Left ventricle myocardium superior (tissue), 1 donor: ENCODE results near the gene DLG2. TPM values are rescaled to one million over a fixed set of nuclear protein-coding genes. Genes with fewer than 3 reads are reported as not detected.
"Not testable (repeated sequence)": the region's sequence is repeated elsewhere in the genome, so short reads cannot be mapped to it uniquely, and the experiment has no call there.

Experiments used
- ATAC-seq: fragments of 200-7000 bp; cut with Tn5 transposase; one replicate; pipeline ENCODE4 v1.9.1; 2020; ENCODE audit warnings: mild to moderate bottlenecking, moderate library complexity
- DNase-seq: peaks from one replicate; pipeline ENCODE4 v3.0.0-alpha.2; 2020
- intact Hi-C: fragments of 100-400 bp; cut with micrococcal nuclease; formaldehyde crosslinking; loops from one replicate; pipeline ENCODE4 v1.11.0; 2022
- total RNA-seq: library from RNA; stranded (reverse); fragmentation: NEBNext Ultra II Directional; extraction: Animal tissue kit (Norgen Biotek cat#: 25700); gene quantifications from one replicate; pipeline ENCODE4 v1.2.1, GENCODE V29; 2021
- donor health status: DM: no; HTN: yes; CAD: no; lungs with severe emphysema.

Gene DLG2
- total RNA-seq, 1 donor from 2014 or later, result 5.7 TPM

DNA sequence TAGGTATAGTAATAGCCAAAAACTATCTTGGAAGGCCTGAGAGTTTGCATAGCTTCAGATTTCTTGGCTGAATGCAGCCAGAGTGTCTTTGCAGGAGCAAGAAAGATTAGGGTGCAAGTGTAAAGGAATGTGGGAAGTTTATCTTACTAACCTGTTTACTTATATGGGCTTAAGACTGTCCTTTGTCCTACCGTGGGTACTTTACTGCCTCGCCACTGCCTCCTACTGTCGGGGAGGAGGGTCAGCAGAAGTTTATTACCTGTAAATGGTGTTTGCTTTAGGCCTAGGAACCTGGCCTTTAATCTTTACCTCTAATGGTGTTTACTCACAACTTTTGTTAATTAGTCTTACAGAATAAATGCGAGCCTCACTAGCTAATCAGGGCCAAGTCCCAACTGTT, 633.8 kb downstream of the DLG2 start:
- intact Hi-C loops, result no loop called here
- DNase-seq (no peak), ATAC-seq (no peak)

- intact Hi-C loops, result no loop called here
- ATAC-seq (no peak), DNase-seq (no peak)
Observed at GRCh38 chr11:84990141-84990540, 637.0 kb downstream of the DLG2 start.

GRCh38 chr11:84987686-84988187, 639.4 kb downstream of the DLG2 start:
- DNase-seq, intact Hi-C loops, ATAC-seq: not testable (repeated sequence)

- DNase-seq, result no peak
- no peak for ATAC-seq
- intact Hi-C loops, result no loop called here
Observed at GRCh38 chr11:84981301-84981700, 645.8 kb downstream of the DLG2 start.

- peak; percentile 70 for ATAC-seq
Observed at GRCh38 chr11:84969103-84969502, 658.0 kb downstream of the DLG2 start.

GRCh38 chr11:84965484-84965883, 661.7 kb downstream of the DLG2 start:
- intact Hi-C loops, result no loop called here
- no peak for ATAC-seq
- no peak for DNase-seq

More at GRCh38 chr11:84969103-84969502, 658.0 kb downstream of the DLG2 start:
- intact Hi-C loops, result no loop called here
- no peak for DNase-seq

DNA sequence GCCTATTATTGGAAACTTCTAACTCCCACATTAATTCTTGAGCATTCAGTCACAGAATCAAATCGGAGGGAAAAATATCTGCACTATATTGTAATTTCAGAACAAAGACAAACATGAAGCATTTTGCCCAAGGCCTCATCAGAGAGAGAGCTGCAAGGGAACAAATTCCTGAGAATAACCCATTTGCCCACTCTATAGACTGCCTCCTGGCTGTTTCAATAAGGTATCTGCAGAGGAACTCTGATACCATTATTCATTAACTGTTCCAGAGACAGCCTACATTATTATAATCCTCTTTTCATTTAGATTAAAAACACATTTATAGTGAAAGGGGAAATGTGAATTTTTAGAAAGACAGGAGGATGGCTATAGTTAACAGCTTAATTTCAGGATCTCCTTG, 663.9 kb downstream of the DLG2 start:
- DNase-seq (no peak), ATAC-seq (no peak)
- intact Hi-C loops, result no loop called here

DNA sequence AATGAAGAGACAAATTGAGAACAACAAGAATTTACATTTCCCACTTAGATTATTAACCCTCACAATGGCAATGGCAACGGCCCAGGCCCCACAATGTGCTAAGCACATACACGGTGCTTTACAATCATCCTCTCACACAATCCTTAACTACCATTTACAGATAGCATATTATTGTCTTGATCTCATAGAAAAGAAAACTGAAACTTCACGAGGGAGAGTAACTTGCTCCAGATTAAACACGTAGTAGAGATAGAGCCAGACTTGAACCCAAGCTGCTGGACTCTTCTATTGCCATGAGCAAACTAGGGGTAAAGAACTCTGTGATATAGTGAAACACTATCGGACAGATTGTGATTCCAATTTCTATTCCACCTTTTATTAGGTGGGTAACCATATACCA, 665.1 kb downstream of the DLG2 start:
- DNase-seq (no peak), ATAC-seq (no peak)

DNA sequence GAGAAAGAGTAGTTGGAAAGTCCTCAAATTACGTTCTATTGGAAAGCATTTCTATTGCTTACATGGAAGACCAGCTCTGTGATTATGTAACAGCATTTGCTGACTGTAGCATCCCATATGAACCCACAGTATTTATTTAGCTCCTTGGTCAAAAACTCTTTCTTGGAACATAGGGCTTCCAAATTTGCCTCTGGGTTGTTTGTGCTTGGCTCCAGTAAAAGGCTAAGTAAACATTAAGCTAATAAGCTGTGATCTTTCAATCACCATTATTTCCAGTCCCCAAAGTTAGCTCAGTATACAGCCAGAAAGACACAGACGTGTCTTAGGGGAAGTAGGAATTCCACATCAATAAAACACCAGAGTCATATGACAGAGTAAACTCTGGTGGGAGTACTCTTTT, 668.8 kb downstream of the DLG2 start:
- ATAC-seq, result no peak
- DNase-seq, result no peak
- intact Hi-C loops, result no loop called here

More for the DNA sequence above, 665.1 kb downstream of the DLG2 start:
- intact Hi-C loops, result no loop called here

- DNase-seq (no peak), ATAC-seq (no peak)
- intact Hi-C loops, result no loop called here
Observed at GRCh38 chr11:84950569-84951270, 676.4 kb downstream of the DLG2 start.

- DNase-seq (no peak), ATAC-seq (peak; percentile 70)
- intact Hi-C loops, result no loop called here
Observed at GRCh38 chr11:84947970-84948580, 679.1 kb downstream of the DLG2 start.

DNA sequence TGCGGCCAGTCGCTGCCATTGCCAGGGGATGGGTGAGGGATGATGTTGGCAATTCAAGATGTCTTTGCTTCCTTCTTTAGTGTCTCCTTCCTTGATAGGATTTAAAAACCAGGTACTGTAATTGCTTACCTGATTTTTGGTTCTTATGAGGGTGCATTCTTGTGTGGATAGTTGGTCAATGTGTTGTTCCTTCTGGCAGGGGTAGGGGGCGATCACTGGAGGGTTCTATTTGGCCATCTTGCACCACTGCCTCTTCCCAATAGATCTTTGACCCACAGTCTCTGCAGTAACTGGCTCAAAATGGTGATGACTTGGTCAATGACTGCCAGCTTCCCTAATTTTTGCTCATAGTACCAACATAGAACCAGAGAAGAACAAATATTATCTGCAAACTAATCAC, 680.1 kb downstream of the DLG2 start:
- DNase-seq (no peak), ATAC-seq (no peak)
- intact Hi-C loops, result no loop called here

DNA sequence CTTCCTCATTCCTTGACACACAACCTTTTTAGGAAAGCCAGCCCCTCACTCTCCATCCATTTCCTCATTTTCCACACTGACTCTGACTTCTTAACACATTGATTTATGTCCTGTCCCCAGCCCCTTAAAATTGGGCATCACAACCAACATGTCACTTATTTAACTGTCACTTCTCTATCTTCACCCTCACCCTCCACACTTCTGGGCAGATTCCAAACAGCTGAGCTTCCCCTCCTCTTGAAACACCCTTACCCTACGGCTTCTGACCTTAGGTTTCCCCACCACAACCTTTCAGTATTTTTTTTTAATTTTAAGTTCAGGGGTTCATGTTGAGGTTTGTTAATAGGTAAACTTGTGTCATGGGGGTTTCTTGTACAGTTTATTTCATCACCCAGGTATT, 696.3 kb downstream of the DLG2 start:
- intact Hi-C loops, result no loop called here
- DNase-seq (no peak), ATAC-seq (no peak)

GRCh38 chr11:84929738-84930137, 697.4 kb downstream of the DLG2 start:
- intact Hi-C loops, result no loop called here
- no peak for DNase-seq
- no peak for ATAC-seq

- intact Hi-C loops, result no loop called here
- DNase-seq, result no peak
- ATAC-seq, result peak; percentile 48
Observed at GRCh38 chr11:84924154-84924692, 702.9 kb downstream of the DLG2 start.

DNA sequence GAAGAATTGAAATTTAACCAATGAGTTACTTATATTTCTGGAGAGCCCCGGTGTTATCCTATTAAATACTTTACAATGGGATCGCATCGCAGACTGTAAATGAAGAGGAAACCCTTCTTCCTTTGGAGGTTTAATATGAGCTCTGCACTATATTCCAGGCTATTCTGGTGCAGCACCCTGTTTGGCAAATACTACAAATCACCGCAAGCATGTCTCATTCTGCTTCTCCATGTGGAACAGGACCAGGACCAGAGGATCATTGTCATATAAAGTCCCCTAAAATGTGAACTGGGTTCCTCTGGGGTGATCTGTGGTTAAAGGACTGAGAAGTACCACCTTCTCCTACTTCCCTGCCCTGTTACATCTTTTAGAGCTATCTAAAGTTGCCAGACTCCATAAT, 703.7 kb downstream of the DLG2 start:
- intact Hi-C loops, result no loop called here
- peak; percentile 59 for ATAC-seq
- DNase-seq, result no peak

- intact Hi-C loops, result no loop called here
Observed at GRCh38 chr11:84922836-84923235, 704.3 kb downstream of the DLG2 start.

GRCh38 chr11:84922212-84922805, 704.8 kb downstream of the DLG2 start:
- ATAC-seq, result peak; percentile 50
- DNase-seq, result no peak
- intact Hi-C loops, result no loop called here

More at GRCh38 chr11:84922836-84923235, 704.3 kb downstream of the DLG2 start:
- ATAC-seq (peak; percentile 77), DNase-seq (peak; percentile 20)

- ATAC-seq (no peak), DNase-seq (no peak)
- intact Hi-C loops, result no loop called here
Observed at GRCh38 chr11:84914511-84914910, 712.6 kb downstream of the DLG2 start.

DNA sequence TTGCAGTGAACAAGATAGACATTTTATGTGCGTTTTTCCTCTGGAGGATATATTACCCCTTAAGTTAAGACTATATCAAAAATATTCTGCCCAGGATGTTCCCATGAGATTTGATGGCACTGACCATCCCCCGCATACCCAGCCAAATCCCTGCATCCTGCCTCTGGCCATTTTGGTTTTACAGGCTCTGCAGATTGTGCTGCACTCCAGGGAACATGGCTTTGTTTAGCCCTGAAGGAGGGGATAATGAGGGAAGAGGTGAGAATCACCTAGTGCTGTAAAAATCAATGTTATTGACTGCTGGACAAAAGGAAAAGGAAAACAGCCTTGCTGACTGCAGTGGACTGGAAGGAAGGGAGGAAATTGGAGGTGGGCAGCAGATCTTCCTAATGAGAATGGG, 717.4 kb downstream of the DLG2 start:
- intact Hi-C loops, result no loop called here
- ATAC-seq (no peak), DNase-seq (no peak)
